CD4-positive, alpha-beta T cell (primary cell): ENCODE data around the gene TFEC. TPM values are rescaled to one million over a fixed set of nuclear protein-coding genes. Genes with fewer than 3 reads are reported as not detected.

Experiments
- ATAC-seq: fragments of 200-7000 bp; cut with Tn5 transposase; one replicate; pipeline ENCODE4 v1.10.0; 2022; ENCODE audit warnings: mild to moderate bottlenecking; ENCODE audit not compliant: poor library complexity
- CTCF ChIA-PET: fragments of 350-600 bp; sonication (Branson Sonifier 250); formaldehyde crosslinking; loops from one replicate; lab custom pipeline; 2021; ENCODE audit warnings: antibody characterized with exemption, inconsistent platforms; lab: Charles Lee
- POLR2A ChIA-PET: fragments of 350-600 bp; sonication (Branson Sonifier 250); formaldehyde crosslinking; loops from one replicate; lab custom pipeline; 2021; ENCODE audit warnings: antibody characterized with exemption, inconsistent platforms; lab: Charles Lee
- DNase-seq, 14 experiments: peaks; one replicate each; pipeline ENCODE4 v3.0.0-alpha.2; 2013 to 2020; ENCODE audit warnings: mixed read lengths in 2 of 14
- H3K27ac ChIP-seq, 2 donors: one replicate each; pipeline versions ENCODE4 v1.5.1 to v1.7.0; 2013; ENCODE audit warnings: low read length in 2 of 2, low read depth in 1 of 2, mild to moderate bottlenecking in 1 of 2
- H3K27me3 ChIP-seq, 2 experiments: 1 replicate in 1 of 2; 2 replicates in 1 of 2; pipeline versions ENCODE4 v1.6.1 to v1.7.0; 2013; ENCODE audit warnings: low read length in 2 of 2, control low read depth in 1 of 2, mild to moderate bottlenecking in 1 of 2, moderate library complexity in 1 of 2; ENCODE audit not compliant: insufficient read depth in 2 of 2, control insufficient read depth in 1 of 2
- H3K36me3 ChIP-seq: one replicate; pipeline ENCODE4 v1.6.1; 2013; ENCODE audit warnings: low read length, control low read depth; ENCODE audit not compliant: insufficient read depth
- H3K4me1 ChIP-seq: one replicate; pipeline ENCODE4 v1.6.1; 2013; ENCODE audit warnings: low read length, control low read depth; ENCODE audit not compliant: insufficient read depth
- H3K4me3 ChIP-seq: one replicate; pipeline ENCODE4 v1.5.1; 2013; ENCODE audit warnings: mild to moderate bottlenecking, low read length, moderate library complexity
- H3K9me3 ChIP-seq, 2 experiments: 1 replicate in 1 of 2; 2 replicates in 1 of 2; pipeline versions ENCODE4 v1.6.1 to v1.7.0; 2013; ENCODE audit warnings: low read length in 2 of 2, mild to moderate bottlenecking in 2 of 2, control low read depth in 1 of 2, moderate library complexity in 1 of 2; ENCODE audit not compliant: control insufficient read depth in 1 of 2, insufficient read depth in 1 of 2
- H3K27ac Mint-ChIP-seq: one replicate; pipeline ENCODE4 v1.8.0; 2020; ENCODE audit warnings: mixed read lengths
- H3K27me3 Mint-ChIP-seq: one replicate; pipeline ENCODE4 v1.8.0; 2021; ENCODE audit warnings: mixed read lengths
- H3K36me3 Mint-ChIP-seq: one replicate; pipeline ENCODE4 v1.8.0; 2021; ENCODE audit warnings: low read depth, mixed read lengths
- H3K4me1 Mint-ChIP-seq: one replicate; pipeline ENCODE4 v1.8.0; 2021; ENCODE audit warnings: low read depth, mixed read lengths
- H3K4me3 Mint-ChIP-seq: one replicate; pipeline ENCODE4 v1.8.0; 2020; ENCODE audit warnings: mild to moderate bottlenecking, mixed read lengths
- H3K9me3 Mint-ChIP-seq: one replicate; pipeline ENCODE4 v1.8.0; 2020; ENCODE audit warnings: mixed read lengths
- CTCF ChIP-seq: fragments of 200-600 bp; IDR thresholded peaks from one replicate; pipeline ENCODE4 v1.8.0; 2022; ENCODE audit warnings: antibody characterized with exemption, mild to moderate bottlenecking
- intact Hi-C, 2 experiments: fragments of 100-400 bp; cut with DNase I in 1 of 2; cut with micrococcal nuclease in 1 of 2; formaldehyde crosslinking; loops; one replicate each; pipeline versions ENCODE4 v1.15.1 to v1.9.0; 2023 to 2025; cut with DNase I, micrococcal nuclease
- total RNA-seq, 174 experiments: library from RNA in 2 of 174; stranded (reverse) in 2 of 174; gene quantifications; one replicate each; pipeline ENCODE4 v1.2.3 and lab custom pipeline; 2021 to 2026

The TFEC gene
- total RNA-seq, 2 experiments from 2014 or later: not detected

- POLR2A ChIA-PET: no interaction called here
- no peak for ATAC-seq
- intact Hi-C loops: no loop called here
These were observed 106.2 kb downstream of the TFEC start for GRCh38 chr7:115924411-115924810.

DNA sequence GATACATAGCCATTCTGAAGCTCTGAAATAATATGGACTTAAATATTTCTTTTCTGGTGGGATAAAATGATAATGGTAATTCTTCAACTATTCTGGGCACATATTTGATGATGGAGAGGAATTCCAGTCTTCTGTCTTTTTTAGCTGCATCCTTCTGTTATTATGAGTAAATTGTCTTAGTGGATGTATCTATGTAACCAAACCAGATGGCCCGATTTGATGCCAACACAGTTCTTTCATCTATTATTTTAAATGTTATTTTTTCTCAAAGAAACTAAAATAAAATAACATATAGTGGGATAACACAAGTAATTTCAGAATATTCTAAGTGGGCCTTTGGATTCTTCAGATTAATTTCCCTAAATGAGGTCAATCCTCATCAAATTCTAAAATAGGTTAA lies 110.2 kb downstream of the TFEC start:
- Histone ChIP-seq H3K4me3 (no peak overlapping the region), H3K27ac (no peak overlapping the region), H3K36me3 (no peaks in the 10 kb centered on the region), H3K27me3 (no peaks in the 10 kb centered on the region), H3K9me3 (no peaks in the 10 kb centered on the region), H3K4me1 (no peaks in the 10 kb centered on the region)
- Mint-ChIP-seq H3K4me1 (no peaks in the 10 kb centered on the region), H3K36me3 (no peaks in the 10 kb centered on the region), H3K9me3 (no peaks in the 10 kb centered on the region), H3K27ac (no peak overlapping the region), H3K4me3 (no peak overlapping the region), H3K27me3 (no peaks in the 10 kb centered on the region)
- CTCF ChIA-PET: no interaction called here
- ATAC-seq: no peak
- intact Hi-C loops: no loop called here
- DNase-seq: no peak
- POLR2A ChIA-PET: no interaction called here
- TF ChIP-seq CTCF: no peak

More at GRCh38 chr7:115924411-115924810, 106.2 kb downstream of the TFEC start:
- no peaks in the 10 kb centered on the region for H3K36me3 Mint-ChIP-seq
- no peak overlapping the region for H3K27ac ChIP-seq
- no peak overlapping the region for H3K4me3 Mint-ChIP-seq
- TF ChIP-seq CTCF: no peak
- CTCF ChIA-PET: interaction anchor here (0.9 kb wide), 1 partner anchor 9 kb away, joined by 3 read pairs; no protein-coding TSS in a partner anchor
- no peak overlapping the region for H3K27ac Mint-ChIP-seq
- DNase-seq: no peak
- H3K27me3 ChIP-seq: no peaks in the 10 kb centered on the region
- no peaks in the 10 kb centered on the region for H3K9me3 Mint-ChIP-seq
- no peaks in the 10 kb centered on the region for H3K4me1 ChIP-seq
- no peaks in the 10 kb centered on the region for H3K4me1 Mint-ChIP-seq
- H3K27me3 Mint-ChIP-seq: no peaks in the 10 kb centered on the region
- H3K36me3 ChIP-seq: no peaks in the 10 kb centered on the region
- no peak overlapping the region for H3K4me3 ChIP-seq
- H3K9me3 ChIP-seq: no peaks in the 10 kb centered on the region

GRCh38 chr7:115914951-115915350 lies 115.6 kb downstream of the TFEC start:
- Mint-ChIP-seq H3K4me3 (no peak overlapping the region), H3K36me3 (no peaks in the 10 kb centered on the region), H3K27me3 (peaks cover 6% of the 10 kb centered on the region), H3K9me3 (no peaks in the 10 kb centered on the region), H3K4me1 (no peaks in the 10 kb centered on the region), H3K27ac (no peak overlapping the region)
- DNase-seq (no peak), ATAC-seq (no peak)
- TF ChIP-seq CTCF: no peak
- no peaks in the 10 kb centered on the region for H3K4me1 ChIP-seq
- no peak overlapping the region for H3K27ac ChIP-seq
- ChIA-PET POLR2A (no interaction called here), CTCF (interaction anchor here (1.5 kb wide), 1 partner anchor 10 kb away, joined by 3 read pairs; no protein-coding TSS in a partner anchor)
- no peak overlapping the region for H3K4me3 ChIP-seq
- intact Hi-C loops: loop anchor here in 1 of 2 experiments (5.0 kb wide), 1 partner anchor 1888 kb away; no protein-coding TSS in a partner anchor
- H3K9me3 ChIP-seq: no peaks in the 10 kb centered on the region
- H3K27me3 ChIP-seq: no peaks in the 10 kb centered on the region
- no peaks in the 10 kb centered on the region for H3K36me3 ChIP-seq
